Smooth muscle cell of bladder (primary cell): ENCODE results near the gene KRTAP2-3. TPM values are rescaled to one million over a fixed set of nuclear protein-coding genes. Genes with fewer than 3 reads are reported as not detected.

ENCODE experiments used
- total RNA-seq: library from RNA; depleted of rRNA; stranded (reverse); fragments of >200 nt; gene quantifications from 2 replicates; pipeline ENCODE4 v1.2.3, GENCODE V29; 2014

Gene KRTAP2-3, protein sequence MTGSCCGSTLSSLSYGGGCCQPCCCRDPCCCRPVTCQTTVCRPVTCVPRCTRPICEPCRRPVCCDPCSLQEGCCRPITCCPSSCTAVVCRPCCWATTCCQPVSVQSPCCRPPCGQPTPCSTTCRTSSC
- not detected in 2 replicates for total RNA-seq

DNA sequence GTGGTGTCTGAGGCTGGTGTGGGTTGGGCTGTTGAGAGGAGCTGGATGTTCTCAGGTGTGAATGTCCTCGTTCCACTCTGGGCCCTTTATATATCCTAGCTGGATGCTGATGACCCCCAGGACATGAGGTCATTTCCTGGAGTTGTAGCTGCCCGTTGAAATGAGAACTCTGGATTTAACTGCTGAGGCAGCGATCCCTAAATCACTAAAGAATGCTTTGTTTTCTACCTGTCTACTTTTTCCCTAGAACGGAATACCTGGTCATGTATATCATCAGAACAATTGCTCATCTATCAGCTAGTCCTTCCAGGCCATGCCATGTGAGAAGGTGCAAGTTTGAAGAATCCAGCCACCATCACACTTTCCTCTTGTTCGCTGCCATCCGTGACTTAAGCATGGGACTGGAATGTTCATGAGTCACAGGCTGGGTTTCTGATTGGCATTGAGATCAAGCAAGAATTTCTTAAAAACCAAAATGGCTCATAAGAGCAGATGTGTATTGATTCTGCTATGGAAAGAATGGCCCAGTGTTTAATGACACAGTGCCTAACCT is at the start of gene KRTAP2-3:
Gene KRTAP2-3 (minus strand): TSS at position 63 of the 553 bp plus-strand sequence. CDS start 64 bp downstream, outside the sequence.

DNA sequence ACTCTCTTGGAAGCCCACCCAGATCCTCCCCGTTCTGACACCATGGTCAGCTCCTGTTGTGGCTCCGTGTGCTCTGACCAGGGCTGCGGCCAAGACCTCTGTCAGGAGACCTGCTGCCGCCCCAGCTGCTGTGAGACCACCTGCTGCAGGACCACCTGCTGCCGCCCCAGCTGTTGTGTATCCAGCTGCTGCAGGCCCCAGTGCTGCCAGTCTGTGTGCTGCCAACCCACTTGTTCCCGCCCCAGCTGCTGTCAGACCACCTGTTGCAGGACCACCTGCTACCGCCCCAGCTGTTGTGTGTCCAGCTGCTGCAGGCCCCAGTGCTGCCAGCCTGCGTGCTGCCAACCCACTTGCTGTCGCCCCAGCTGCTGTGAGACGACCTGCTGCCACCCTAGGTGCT is 45.4 kb upstream of the KRTAP2-3 start, which contains the start of gene KRTAP4-9:
Gene KRTAP4-9 (plus strand): TSS at position 43 of the 400 bp plus-strand sequence. CDS start 0 bp downstream, at position 43.

DNA sequence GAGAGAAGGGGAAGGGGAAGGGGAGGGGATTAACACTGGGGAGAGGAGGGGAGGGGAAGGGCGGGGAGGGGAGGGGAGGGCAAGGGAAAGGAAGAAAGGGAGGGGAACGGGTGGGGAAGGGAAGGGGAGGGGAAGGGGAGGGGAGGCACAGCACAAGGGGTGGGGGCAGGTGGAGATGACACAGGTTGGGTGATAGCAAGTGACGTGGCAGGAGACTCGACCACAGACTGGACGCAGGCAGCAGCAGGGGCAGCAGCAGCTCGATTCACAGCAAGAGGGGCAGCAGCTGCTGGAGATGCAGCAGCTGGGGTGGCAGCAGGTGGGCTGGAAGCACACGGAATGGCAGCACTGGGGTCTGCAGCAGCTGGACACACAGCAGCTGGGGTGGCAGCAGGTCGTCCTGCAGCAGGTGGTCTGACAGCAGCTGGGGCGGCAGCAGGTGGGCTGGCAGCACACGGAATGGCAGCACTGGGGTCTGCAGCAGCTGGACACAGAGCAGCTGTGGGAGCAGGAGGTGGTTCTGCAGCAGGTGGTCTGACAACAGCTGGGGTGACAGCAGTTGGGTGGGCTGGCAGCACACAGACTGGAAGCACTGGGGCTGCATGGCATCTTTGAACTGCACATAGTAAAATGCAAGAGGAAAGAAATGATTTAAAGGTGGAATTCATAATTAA is 41.8 kb upstream of the KRTAP2-3 start, which contains the start of gene KRTAP4-16:
Gene KRTAP4-16 (minus strand): TSS at position 624 of the 674 bp plus-strand sequence. CDS start 0 bp downstream, at position 624.

DNA sequence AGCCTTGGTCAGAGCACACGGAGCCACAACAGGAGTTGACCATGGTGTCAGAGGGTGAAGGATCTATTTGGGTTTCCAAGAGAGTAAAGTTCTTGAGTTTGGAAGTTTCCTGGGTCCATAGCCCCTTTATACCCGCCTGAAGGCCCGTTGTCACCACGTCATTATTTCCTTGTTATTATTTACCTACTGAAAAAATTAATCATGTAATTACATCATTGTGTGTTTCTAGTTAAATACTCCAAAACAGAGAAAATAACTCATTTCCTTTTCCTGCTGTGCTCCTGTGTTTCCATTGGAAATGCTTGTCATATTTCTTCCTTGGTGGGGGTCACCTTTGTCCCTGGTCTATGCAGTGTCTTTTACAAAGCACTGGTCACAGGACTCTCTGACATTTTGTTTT is 38.1 kb upstream of the KRTAP2-3 start, which contains the start of gene KRTAP4-8:
Gene KRTAP4-8 (minus strand): TSS at position 101 of the 400 bp plus-strand sequence. CDS start 58 bp downstream, at position 43.

DNA sequence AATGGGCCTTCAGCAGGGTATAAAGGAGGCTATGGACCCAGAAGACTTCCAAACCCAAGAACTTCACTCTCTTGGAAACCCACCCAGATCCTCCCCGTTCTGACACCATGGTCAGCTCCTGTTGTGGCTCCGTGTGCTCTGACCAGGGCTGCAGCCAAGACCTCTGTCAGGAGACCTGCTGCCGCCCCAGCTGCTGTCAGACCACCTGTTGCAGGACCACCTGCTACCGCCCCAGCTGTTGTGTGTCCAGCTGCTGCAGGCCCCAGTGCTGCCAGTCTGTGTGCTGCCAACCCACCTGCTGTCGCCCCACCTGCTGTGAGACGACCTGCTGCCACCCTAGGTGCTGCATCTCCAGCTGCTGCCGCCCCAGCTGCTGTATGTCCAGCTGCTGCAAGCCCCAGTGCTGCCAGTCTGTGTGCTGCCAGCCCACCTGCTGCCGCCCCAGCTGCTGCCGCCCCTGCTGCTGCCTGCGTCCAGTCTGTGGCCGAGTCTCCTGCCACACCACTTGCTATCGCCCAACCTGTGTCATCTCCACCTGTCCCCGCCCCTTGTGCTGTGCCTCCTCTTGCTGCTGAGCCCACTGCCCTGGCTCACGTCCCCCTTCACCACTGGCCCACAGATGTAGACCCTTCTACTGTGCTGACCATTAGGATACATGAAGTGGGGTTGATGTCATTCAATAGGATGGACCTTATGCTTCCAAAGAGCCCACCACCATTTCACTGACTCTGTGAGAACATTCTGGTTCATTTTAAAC is 24.4 kb upstream of the KRTAP2-3 start, which contains the start of gene KRTAP4-7:
Gene KRTAP4-7 (plus strand): TSS at position 51 of the 757 bp plus-strand sequence. CDS start 57 bp downstream, at position 108.

DNA sequence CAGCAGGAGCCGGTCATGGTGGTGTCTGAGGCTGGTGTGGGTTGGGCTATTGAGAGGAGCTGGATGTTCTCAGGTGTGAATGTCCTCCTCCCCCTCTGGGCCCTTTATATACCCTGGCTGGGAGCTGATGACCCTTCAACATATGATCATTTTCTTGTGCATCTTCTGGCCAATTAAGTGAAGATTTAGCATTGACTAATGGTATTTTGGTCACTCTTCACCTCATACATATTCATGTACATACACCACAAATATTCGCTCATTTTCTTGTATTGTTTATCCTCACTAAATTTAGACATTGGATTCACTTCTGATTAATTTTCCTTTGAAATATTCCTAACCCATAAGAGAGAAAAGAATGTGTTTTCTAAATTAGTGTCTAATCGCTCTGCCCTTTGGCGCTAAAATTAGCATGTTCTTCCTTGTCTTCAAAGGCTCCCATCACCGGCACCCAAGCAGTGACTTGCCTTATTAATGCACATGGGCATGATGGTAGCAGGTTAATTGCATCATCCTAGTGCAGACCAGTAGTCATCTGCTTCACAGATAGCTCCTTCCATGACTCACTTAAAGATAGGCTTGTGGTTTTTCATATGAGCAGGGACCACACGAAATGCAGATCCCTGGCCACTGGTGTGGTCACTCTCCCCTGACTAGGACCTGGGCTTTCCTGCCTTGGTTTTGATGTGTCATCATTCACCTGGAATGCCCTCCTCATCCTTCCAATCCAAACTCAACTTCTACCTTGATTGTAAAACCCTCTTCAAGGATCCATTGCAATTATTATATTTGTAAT is 6.1 kb upstream of the KRTAP2-3 start, which contains the start of gene KRTAP2-4:
Gene KRTAP2-4 (minus strand): TSS at position 51 of the 796 bp plus-strand sequence. CDS start 34 bp downstream, at position 17.

DNA sequence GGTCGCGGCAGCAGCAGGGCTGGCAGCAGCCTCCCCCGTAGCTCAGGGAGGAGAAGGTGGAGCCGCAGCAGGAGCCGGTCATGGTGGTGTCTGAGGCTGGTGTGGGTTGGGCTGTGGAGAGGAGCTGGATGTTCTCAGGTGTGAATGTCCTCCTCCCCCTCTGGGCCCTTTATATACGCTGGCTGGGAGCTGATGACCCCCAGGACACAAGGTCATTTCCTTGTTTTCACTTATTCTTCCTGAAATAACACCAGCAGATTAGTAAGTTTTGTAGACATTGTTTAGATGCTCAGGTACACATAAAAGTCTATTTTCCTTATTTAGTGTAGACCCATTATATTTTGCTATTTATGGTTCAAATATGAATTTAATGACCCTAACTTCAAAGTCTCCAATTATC is 4.8 kb downstream of the KRTAP2-3 start, which contains the start of gene KRTAP2-2:
Gene KRTAP2-2 (minus strand): TSS at position 101 of the 400 bp plus-strand sequence. CDS start 19 bp downstream, at position 82.

DNA sequence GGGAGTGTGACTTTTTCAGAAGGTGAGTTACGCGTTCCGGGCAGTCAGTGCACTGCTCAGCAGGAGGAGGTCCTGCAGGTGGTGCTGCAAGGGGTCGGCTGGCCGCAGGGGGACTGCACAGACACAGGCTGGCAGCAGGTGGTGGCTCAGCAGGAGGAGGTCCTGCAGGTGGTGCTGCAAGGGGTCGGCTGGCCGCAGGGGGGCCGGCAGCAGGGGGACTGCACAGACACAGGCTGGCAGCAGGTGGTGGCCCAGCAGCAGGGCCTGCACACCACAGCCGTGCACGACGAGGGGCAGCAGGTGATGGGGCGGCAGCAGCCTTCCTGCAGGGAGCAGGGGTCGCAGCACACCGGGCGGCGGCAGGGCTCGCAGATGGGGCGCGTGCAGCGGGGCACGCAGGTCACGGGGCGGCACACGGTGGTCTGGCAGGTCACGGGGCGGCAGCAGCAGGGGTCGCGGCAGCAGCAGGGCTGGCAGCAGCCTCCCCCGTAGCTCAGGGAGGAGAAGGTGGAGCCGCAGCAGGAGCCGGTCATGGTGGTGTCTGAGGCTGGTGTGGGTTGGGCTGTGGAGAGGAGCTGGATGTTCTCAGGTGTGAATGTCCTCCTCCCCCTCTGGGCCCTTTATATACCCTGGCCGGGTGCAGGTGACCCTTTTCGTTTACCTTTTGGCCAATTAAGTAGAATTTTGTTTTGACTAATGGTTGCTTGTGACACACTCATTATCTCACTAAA is 13.0 kb downstream of the KRTAP2-3 start, which contains the start of gene KRTAP2-1:
Gene KRTAP2-1 (minus strand): TSS at position 582 of the 731 bp plus-strand sequence. CDS start 49 bp downstream, at position 533.

DNA sequence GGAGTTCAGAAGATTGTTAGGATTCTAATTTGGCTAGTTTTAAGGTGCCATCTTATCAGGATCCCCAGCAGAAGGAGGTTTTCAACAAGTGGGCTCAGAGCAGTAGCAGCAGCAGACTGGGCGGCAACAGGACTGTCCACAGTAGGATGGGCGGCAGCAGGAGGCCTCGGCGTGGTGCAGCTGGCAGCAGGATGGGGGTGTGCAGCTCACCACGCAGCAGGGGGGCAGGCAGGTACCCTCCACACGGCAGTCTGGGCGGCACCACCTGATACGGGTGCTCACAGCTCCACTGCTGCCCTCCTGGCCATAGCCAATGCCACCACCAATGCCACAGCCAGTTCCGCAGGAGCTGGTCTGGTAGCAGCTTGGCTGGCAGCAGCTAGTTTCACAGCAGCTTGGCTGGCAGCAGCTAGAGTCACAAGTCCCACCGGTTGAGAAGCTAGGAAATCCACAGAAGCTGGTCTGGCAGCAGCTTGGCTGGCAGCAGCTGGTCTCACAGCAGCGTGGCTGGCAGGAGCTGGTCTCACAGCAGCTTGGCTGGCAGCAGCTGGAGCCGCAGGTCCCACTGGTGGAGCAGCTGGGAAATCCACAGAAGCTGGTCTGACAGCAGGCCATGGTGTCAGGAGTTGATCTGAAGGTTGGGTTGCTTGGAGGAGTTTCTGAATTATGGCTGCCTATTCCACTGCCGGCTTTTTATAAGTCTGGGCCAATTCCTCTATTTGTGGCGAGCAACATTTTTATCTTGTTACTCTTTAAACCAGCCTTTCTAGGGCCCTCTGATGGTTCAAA is 18.9 kb downstream of the KRTAP2-3 start, which contains the start of gene KRTAP1-1:
Gene KRTAP1-1 (minus strand): TSS at position 668 of the 789 bp plus-strand sequence. CDS start 53 bp downstream, at position 615.

DNA sequence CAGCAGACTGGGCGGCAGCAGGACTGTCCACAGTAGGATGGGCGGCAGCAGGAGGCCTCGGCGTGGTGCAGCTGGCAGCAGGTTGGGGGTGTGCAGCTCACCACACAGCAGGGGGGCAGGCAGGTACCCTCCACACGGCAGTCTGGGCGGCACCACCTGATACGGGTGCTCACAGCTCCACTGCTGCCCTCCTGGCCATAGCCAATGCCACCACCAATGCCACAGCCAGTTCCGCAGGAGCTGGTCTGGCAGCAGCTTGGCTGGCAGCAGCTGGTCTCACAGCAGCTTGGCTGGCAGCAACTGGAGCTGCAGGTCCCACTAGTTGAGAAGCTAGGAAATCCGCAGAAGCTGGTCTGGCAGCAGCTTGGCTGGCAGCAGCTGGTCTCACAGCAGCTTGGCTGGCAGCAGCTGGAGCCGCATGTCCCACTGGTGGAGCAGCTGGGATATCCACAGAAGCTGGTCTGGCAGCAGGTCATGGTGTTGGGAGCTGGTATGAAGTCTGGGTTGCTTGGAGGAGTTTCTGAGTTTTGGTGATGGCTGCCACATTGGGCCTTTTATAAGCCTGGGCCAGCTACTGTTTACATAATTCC is 25.5 kb downstream of the KRTAP2-3 start, which contains the start of gene KRTAP1-3:
Gene KRTAP1-3 (minus strand): TSS at position 529 of the 590 bp plus-strand sequence. CDS start 53 bp downstream, at position 476.

DNA sequence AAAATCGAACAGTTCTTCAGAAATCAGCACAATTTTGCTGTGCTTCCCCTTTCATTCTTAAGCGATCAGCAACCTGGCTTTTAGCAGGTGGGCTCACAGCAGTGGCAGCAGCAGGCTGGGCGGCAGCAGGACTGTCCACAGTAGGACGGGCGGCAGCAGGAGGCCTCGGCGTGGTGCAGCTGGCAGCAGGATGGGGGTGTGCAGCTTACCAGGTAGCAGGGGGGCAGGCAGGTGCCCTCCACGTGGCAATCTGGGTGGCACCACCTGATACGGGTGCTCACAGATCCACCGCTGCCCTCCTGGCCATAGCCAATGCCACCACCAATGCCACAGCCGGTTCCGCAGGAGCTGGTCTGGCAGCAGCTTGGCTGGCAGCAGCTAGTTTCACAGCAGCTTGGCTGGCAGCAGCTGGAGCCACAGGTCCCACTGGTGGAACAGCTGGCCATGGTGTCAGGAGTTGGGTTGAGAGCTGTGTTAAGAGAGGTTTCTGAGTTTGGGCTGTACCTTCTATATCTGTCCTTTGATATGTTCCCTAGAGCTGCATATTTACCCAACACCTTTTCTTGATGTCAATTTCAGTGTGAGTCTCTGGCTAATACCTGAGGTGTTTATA is 30.2 kb downstream of the KRTAP2-3 start, which contains the start of gene KRTAP1-4:
Gene KRTAP1-4 (minus strand): TSS at position 563 of the 613 bp plus-strand sequence. CDS start 117 bp downstream, at position 446.

DNA sequence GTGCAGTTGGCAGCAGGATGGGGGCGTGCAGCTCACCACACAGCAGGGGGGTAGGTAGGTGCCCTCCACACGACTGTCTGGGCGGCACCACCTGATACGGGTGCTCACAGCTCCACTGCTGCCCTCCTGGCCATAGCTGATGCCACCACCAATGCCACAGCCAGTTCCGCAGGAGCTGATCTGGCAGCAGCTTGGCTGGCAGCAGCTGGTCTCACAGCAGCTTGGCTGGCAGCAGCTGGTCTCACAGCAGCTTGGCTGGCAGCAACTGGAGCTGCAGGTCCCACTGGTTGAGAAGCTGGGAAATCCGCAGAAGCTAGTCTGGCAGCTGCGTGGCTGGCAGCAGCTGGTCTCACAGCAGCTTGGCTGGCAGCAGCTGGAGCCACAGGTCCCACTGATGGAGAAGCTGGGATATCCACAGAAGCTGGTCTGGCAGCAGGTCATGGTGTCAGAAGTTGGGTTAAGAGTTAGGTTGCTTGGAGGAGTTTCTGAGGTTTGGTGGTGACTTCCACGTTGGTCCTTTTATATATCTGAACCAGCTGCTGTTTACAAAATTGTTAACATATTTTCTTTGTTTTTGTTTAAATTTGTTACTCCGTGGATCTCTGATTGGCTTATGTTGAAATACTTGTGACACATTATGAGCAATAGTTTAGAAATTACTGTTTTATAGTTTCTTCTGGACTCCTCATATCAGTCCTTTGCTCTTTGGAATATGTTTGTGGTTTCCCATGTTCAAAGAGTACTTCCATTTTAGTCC is 33.0 kb downstream of the KRTAP2-3 start, which contains the start of gene KRTAP1-5:
Gene KRTAP1-5 (minus strand): TSS at position 494 of the 757 bp plus-strand sequence. CDS start 53 bp downstream, at position 441.

Other genes starting within 250 kb of the KRTAP2-3 start
- 1.9 and 2.4 TPM in 2 replicates for gene KRT10, start 237.5 kb downstream of the KRTAP2-3 start, total RNA-seq
- gene KRT12, start 192.9 kb downstream of the KRTAP2-3 start, total RNA-seq, result not detected in 2 replicates
- not detected in 2 replicates for gene KRT20, start 174.9 kb downstream of the KRTAP2-3 start, total RNA-seq
- gene KRT23, start 122.5 kb downstream of the KRTAP2-3 start, total RNA-seq, result under 0.01 and 0.46 TPM in 2 replicates
- gene KRT39, start 93.2 kb downstream of the KRTAP2-3 start, total RNA-seq, result not detected in 2 replicates
- not detected in 2 replicates for gene KRT40, start 75.8 kb downstream of the KRTAP2-3 start, total RNA-seq
- gene KRTAP3-3, start 66.0 kb downstream of the KRTAP2-3 start, total RNA-seq, result not detected in 2 replicates
- not detected in 2 replicates for gene KRTAP3-2, start 60.2 kb downstream of the KRTAP2-3 start, total RNA-seq
- gene KRTAP3-1, start 51.0 kb downstream of the KRTAP2-3 start, total RNA-seq, result not detected in 2 replicates
- gene KRTAP1-5, start 32.9 kb downstream of the KRTAP2-3 start, total RNA-seq, result 0.57 and 0.83 TPM in 2 replicates
- not detected in 2 replicates for gene KRTAP1-4, start 29.9 kb downstream of the KRTAP2-3 start, total RNA-seq
- not detected in 2 replicates for gene KRTAP1-3, start 25.2 kb downstream of the KRTAP2-3 start, total RNA-seq
- not detected in 2 replicates for gene KRTAP1-1, start 18.7 kb downstream of the KRTAP2-3 start, total RNA-seq
- not detected in 2 replicates for gene KRTAP2-1, start 12.8 kb downstream of the KRTAP2-3 start, total RNA-seq
- gene KRTAP2-2, start 4.9 kb downstream of the KRTAP2-3 start, total RNA-seq, result not detected in 2 replicates
- gene KRTAP2-4, start 5.8 kb upstream of the KRTAP2-3 start, total RNA-seq, result not detected in 2 replicates
- not detected in 2 replicates for gene KRTAP4-7, start 24.0 kb upstream of the KRTAP2-3 start, total RNA-seq
- not detected in 2 replicates for gene KRTAP4-8, start 38.0 kb upstream of the KRTAP2-3 start, total RNA-seq
- gene KRTAP4-16, start 42.1 kb upstream of the KRTAP2-3 start, total RNA-seq, result not detected in 2 replicates
- gene KRTAP4-9, start 45.3 kb upstream of the KRTAP2-3 start, total RNA-seq, result not detected in 2 replicates
- gene KRTAP4-11, start 58.3 kb upstream of the KRTAP2-3 start, total RNA-seq, result not detected in 2 replicates
- not detected in 2 replicates for gene KRTAP4-12, start 64.1 kb upstream of the KRTAP2-3 start, total RNA-seq
- not detected in 2 replicates for gene KRTAP4-6, start 80.4 kb upstream of the KRTAP2-3 start, total RNA-seq
- gene KRTAP4-5, start 89.7 kb upstream of the KRTAP2-3 start, total RNA-seq, result not detected in 2 replicates
- not detected in 2 replicates for gene KRTAP4-4, start 100.6 kb upstream of the KRTAP2-3 start, total RNA-seq
- not detected in 2 replicates for gene KRTAP4-3, start 108.1 kb upstream of the KRTAP2-3 start, total RNA-seq
- gene KRTAP4-2, start 118.1 kb upstream of the KRTAP2-3 start, total RNA-seq, result not detected in 2 replicates
- gene KRTAP4-1, start 124.8 kb upstream of the KRTAP2-3 start, total RNA-seq, result not detected in 2 replicates
- not detected in 2 replicates for gene KRTAP9-1, start 129.8 kb upstream of the KRTAP2-3 start, total RNA-seq
- gene KRTAP9-2, start 166.5 kb upstream of the KRTAP2-3 start, total RNA-seq, result not detected in 2 replicates
- not detected in 2 replicates for gene KRTAP9-3, start 172.3 kb upstream of the KRTAP2-3 start, total RNA-seq
- not detected in 2 replicates for gene KRTAP9-8, start 177.9 kb upstream of the KRTAP2-3 start, total RNA-seq
- gene KRTAP9-4, start 189.6 kb upstream of the KRTAP2-3 start, total RNA-seq, result not detected in 2 replicates
- not detected in 2 replicates for gene KRTAP9-9, start 195.3 kb upstream of the KRTAP2-3 start, total RNA-seq
- gene KRTAP9-6, start 205.3 kb upstream of the KRTAP2-3 start, total RNA-seq, result not detected in 2 replicates
- not detected in 2 replicates for gene KRTAP9-7, start 215.6 kb upstream of the KRTAP2-3 start, total RNA-seq
- not detected in 2 replicates for gene KRTAP29-1, start 242.7 kb upstream of the KRTAP2-3 start, total RNA-seq
- not detected in 2 replicates for gene KRTAP16-1, start 249.2 kb upstream of the KRTAP2-3 start, total RNA-seq